ENCODE measurements around the gene TUT7. TPM values are rescaled to one million over a fixed set of nuclear protein-coding genes. Genes with fewer than 3 reads are reported as not detected.

Gene TUT7
- polyA plus RNA-seq, 1 experiment, result 31.8 TPM

GRCh38 chr9:86355814-86356213, 1.6 kb upstream of the TUT7 start:
- H3K9me3 ChIP-seq (ENCODE audit: control insufficient read depth, insufficient read depth, low read length), result no peaks in the 10 kb centered on the region; the same call in 1 of the 2 replicates
- CTCF ChIA-PET, result no interaction called here
- DNase-seq (ENCODE audit: low read depth, low spot score), result no peak
- POLR2A ChIA-PET, result no interaction called here
- TF ChIP-seq, protein P1, sequence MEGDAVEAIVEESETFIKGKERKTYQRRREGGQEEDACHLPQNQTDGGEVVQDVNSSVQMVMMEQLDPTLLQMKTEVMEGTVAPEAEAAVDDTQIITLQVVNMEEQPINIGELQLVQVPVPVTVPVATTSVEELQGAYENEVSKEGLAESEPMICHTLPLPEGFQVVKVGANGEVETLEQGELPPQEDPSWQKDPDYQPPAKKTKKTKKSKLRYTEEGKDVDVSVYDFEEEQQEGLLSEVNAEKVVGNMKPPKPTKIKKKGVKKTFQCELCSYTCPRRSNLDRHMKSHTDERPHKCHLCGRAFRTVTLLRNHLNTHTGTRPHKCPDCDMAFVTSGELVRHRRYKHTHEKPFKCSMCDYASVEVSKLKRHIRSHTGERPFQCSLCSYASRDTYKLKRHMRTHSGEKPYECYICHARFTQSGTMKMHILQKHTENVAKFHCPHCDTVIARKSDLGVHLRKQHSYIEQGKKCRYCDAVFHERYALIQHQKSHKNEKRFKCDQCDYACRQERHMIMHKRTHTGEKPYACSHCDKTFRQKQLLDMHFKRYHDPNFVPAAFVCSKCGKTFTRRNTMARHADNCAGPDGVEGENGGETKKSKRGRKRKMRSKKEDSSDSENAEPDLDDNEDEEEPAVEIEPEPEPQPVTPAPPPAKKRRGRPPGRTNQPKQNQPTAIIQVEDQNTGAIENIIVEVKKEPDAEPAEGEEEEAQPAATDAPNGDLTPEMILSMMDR (IDR thresholded peaks at IDR 0.05; ENCODE audit: low read depth, low read length), result no peak
- H3K4me3 ChIP-seq (ENCODE audit: low read depth, low read length), result no peak overlapping the region
- no peak overlapping the region for H3K27ac ChIP-seq (ENCODE audit: low read depth, low read length)
- no peaks in the 10 kb centered on the region for H3K27me3 ChIP-seq (ENCODE audit: control insufficient read depth, insufficient read depth, low read length)

DNA sequence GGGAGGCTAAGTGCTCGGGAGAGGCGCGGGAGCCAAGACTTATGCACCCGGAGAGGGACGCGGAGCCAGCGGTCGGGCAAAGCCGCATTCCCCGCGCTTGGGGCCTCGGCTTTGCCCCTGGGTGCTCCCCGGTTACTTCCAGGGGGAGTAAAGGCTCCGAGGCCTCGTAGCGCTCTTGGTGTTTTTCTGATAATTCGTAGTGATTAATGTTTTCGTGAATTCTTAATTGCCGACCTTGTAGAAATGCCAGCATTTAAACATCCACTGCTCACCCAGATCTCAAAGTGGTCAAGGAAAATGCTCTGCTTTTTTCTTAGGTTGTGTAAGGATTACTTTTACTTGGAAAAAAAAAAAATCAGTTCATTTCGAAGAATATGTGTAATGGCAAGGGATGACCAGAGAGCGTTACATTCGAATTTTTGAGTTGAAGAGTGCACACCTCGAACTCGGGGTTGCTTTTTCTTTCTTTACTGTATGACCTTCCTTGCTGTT, 654 bp upstream of the TUT7 start:
- DNase-seq (ENCODE audit: low read depth, low spot score), result no peak
- TF ChIP-seq, protein P1 (IDR thresholded peaks at IDR 0.05; ENCODE audit: low read depth, low read length), result peak; percentile 13; the same call in 1 of the 2 replicates

DNA sequence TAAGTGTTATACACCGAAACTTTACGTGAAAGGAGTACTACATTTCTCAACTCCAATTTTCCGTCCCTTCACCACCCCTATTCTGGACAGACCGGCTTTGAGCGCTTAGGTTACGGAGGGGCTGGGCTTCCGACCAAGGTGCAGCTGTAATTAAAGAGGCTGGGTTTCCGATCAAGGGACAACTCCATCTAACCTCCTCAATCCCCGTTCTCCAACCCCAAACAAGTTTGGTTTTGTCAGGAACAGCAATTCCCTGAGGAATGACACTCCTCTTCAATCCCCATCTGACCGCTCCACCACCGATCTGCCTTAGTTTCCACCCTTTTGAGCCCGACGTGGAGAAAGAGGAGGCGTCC, 577 bp downstream of the TUT7 start:
- CTCF ChIA-PET, result no interaction called here

More for the DNA sequence above, 654 bp upstream of the TUT7 start:
- POLR2A ChIA-PET, result interaction anchor here (0.7 kb wide), 1 partner anchor 30 kb away, joined by 4 read pairs; no protein-coding TSS in a partner anchor
- Histone ChIP-seq H3K27ac (ENCODE audit: low read depth, low read length) (peak overlapping the region; percentile 85), H3K27me3 (ENCODE audit: control insufficient read depth, insufficient read depth, low read length) (no peaks in the 10 kb centered on the region), H3K4me3 (ENCODE audit: low read depth, low read length) (peak overlapping the region; percentile 92), H3K9me3 (ENCODE audit: control insufficient read depth, insufficient read depth, low read length) (no peaks in the 10 kb centered on the region; the same call in 1 of the 2 replicates)
- CTCF ChIA-PET, result no interaction called here

DNA sequence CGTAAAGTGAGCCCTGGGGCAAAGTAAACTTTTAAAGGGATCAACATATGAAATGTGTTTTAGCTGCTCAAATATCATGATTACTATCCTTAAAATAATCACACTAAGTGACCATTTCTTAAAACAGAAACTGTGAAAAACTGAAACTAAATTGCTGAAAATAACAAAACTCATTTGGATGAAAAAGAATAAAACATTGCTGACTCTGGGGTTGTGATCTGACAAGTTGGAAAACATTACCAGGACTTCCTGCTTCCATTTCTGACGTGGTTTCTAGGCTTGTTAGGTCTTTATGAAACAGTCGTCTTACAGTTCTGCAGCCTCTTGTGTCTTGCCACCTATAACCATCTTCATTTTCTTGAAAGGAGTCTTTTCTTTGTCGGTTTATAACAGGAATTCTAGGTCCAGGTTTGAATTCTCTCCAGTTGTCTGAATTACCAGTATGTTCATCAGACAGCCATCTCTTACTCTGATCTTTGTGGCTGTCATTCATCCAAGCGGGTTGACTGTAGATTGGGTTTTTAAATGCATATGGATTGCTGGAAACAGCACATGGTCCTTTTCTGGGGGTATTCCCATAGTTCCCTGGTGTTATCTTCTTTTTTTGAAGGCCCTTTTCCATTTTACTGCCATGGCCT, 1.7 kb downstream of the TUT7 start:
- H3K27ac ChIP-seq (ENCODE audit: low read depth, low read length), result no peak overlapping the region
- ChIA-PET POLR2A (no interaction called here), CTCF (interaction anchor here (0.7 kb wide), 1 partner anchor 61 kb away, joined by 3 read pairs; no protein-coding TSS in a partner anchor)
- no peak for DNase-seq (ENCODE audit: low read depth, low spot score)
- TF ChIP-seq, protein P1 (IDR thresholded peaks at IDR 0.05; ENCODE audit: low read depth, low read length), result no peak
- H3K27me3 ChIP-seq (ENCODE audit: control insufficient read depth, insufficient read depth, low read length), result no peaks in the 10 kb centered on the region
- H3K4me3 ChIP-seq (ENCODE audit: low read depth, low read length), result peak overlapping the region; percentile 92
- no peaks in the 10 kb centered on the region; the same call in 1 of the 2 replicates for H3K9me3 ChIP-seq (ENCODE audit: control insufficient read depth, insufficient read depth, low read length)

More for the DNA sequence above, 577 bp downstream of the TUT7 start:
- H3K4me3 ChIP-seq (ENCODE audit: low read depth, low read length), result peak overlapping the region; percentile 92
- POLR2A ChIA-PET, result no interaction called here
- no peaks in the 10 kb centered on the region; the same call in 1 of the 2 replicates for H3K9me3 ChIP-seq (ENCODE audit: control insufficient read depth, insufficient read depth, low read length)
- H3K27me3 ChIP-seq (ENCODE audit: control insufficient read depth, insufficient read depth, low read length), result no peaks in the 10 kb centered on the region
- peak overlapping the region; percentile 92 for H3K27ac ChIP-seq (ENCODE audit: low read depth, low read length)
- DNase-seq (ENCODE audit: low read depth, low spot score), result no peak
- TF ChIP-seq, protein P1 (IDR thresholded peaks at IDR 0.05; ENCODE audit: low read depth, low read length), result no peak

DNA sequence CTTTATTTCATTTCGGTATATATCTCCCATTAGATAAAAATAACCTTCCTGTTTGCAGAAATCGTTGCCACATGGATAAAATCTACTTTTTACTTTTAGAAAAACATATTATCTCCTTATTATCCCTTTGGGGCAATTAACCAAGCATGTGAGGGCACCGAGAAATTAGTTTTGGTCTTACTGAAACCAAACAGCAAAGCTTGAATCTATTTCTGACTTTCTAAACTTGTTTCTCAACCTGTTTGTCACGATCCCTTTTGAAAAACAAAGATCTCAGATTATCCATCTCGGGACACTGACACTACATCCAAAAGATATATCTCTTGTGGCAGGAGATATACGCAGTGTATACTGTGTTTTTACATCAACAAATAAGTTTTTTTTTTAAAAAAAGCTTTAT, 2.3 kb downstream of the TUT7 start:
- H3K27ac ChIP-seq (ENCODE audit: low read depth, low read length), result no peak overlapping the region
- CTCF ChIA-PET, result interaction anchor here (0.7 kb wide), 1 partner anchor 62 kb away, joined by 3 read pairs; no protein-coding TSS in a partner anchor

More for the DNA sequence above, 2.3 kb downstream of the TUT7 start:
- Histone ChIP-seq H3K4me3 (ENCODE audit: low read depth, low read length) (peak overlapping the region; percentile 92), H3K27me3 (ENCODE audit: control insufficient read depth, insufficient read depth, low read length) (no peaks in the 10 kb centered on the region), H3K9me3 (ENCODE audit: control insufficient read depth, insufficient read depth, low read length) (no peaks in the 10 kb centered on the region; the same call in 1 of the 2 replicates)
- no peak for DNase-seq (ENCODE audit: low read depth, low spot score)
- TF ChIP-seq, protein P1 (IDR thresholded peaks at IDR 0.05; ENCODE audit: low read depth, low read length), result no peak
- POLR2A ChIA-PET, result no interaction called here
